Neural progenitor cell (in vitro differentiated cells): Measurements from ENCODE around the gene CD2BP2.

Experiments
- CTCF ChIP-seq: fragments of 200-600 bp; sonication (generic); IDR thresholded peaks from 2 replicates; pipeline ENCODE4 v1.5.1; 2017; ENCODE audit warnings: antibody characterized with exemption, mild to moderate bottlenecking
- EZH2 ChIP-seq: fragments of 200-600 bp; sonication (generic); IDR thresholded peaks from 2 replicates; pipeline ENCODE4 v1.6.1; 2017; ENCODE audit warnings: antibody characterized with exemption, mild to moderate bottlenecking, moderate library complexity

DNA sequence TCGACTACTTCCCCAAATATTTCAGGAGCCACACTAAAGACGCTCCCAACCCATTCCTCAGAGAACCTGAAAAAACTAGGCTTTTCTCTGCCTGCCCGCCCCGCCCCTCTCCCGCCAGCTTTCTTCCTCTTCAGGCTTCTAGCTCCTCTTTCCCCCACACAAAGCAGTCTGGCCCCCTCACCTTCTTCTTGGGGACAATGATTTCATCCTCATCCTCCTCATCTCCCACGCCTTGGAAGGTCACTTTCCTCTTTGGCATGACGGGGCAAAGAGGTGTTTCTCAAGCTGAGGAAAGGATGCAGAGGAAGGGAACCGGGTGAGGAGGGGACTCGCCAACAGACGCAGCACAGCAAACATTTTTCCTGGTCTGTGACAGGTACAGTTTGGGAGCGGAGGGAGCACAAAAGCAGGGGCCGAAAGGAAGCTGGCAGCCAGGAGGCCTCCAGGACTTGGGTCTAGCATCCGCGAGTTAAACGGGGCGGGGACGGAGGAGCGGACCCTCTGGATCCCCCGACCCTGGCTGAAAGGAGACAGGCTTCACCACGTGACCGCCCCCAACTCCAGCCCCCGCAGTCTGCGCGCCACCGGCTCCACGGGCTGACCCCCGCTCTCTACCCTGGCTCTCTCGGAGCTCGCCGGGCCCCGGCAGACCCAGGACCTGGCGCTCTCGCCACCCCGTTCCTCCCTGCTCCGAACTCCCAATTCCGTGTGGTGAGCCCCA, 525 bp downstream of the CD2BP2 start:
- no peak for TF ChIP-seq CTCF
- TF ChIP-seq EZH2, result no peak
